ENCODE data around the gene UPP2. TPM values are rescaled to one million over a fixed set of nuclear protein-coding genes. Genes with fewer than 3 reads are reported as not detected.

Gene UPP2
- total and polyA plus RNA-seq, 4 donors, result 0.51 to 9.0 (median 1.3) TPM

- TF ChIP-seq REST (IDR thresholded peaks at IDR 0.05) (no peak), TAF1 (conservative IDR thresholded peaks at IDR 0.05) (no peak), SP1 (IDR thresholded peaks at IDR 0.05) (no peak), RXRA (IDR thresholded peaks at IDR 0.05) (no peak), GABPA (IDR thresholded peaks at IDR 0.05 in 1 of 2, conservative IDR thresholded peaks at IDR 0.05 in 1 of 2) (no peak), EGR1 (IDR thresholded peaks at IDR 0.05; ENCODE audit: low read depth in 2 of 2) (no peak)
These were observed 51.8 kb downstream of the UPP2 start (continued) for GRCh38 chr2:158153270-158154015.

- H3K4me1 ChIP-seq (ENCODE audit: control insufficient read depth in 4 of 4, insufficient read depth in 4 of 4, low read length in 3 of 4), result no peaks in the 10 kb centered on the region
- no peak overlapping the region for H3K4me3 ChIP-seq (ENCODE audit: low read depth in 1 of 3, low read length in 3 of 3)
- TF ChIP-seq ZBTB33 (IDR thresholded peaks at IDR 0.05) (no peak), REST (IDR thresholded peaks at IDR 0.05) (no peak), MAX (IDR thresholded peaks at IDR 0.05) (no peak), FOXA1 (IDR thresholded peaks at IDR 0.05) (no peak), HNF4A (conservative IDR thresholded peaks at IDR 0.05) (no peak), CTCF (IDR thresholded peaks at IDR 0.05; ENCODE audit: low read depth, low read length, missing input control) (no peak)
- no peak overlapping the region for H3K9ac ChIP-seq (ENCODE audit: low read depth in 1 of 2, low read length in 2 of 2)
- H3K27me3 ChIP-seq (ENCODE audit: control insufficient read depth in 4 of 4, insufficient read depth in 4 of 4, low read length in 3 of 4), result no peaks in the 10 kb centered on the region
- no peak for DNase-seq (ENCODE audit: low spot score)
- H3K27ac ChIP-seq (ENCODE audit: low read depth in 1 of 2, low read length in 2 of 2), result no peak overlapping the region
- H3K9me3 ChIP-seq (ENCODE audit: control insufficient read depth in 4 of 4, low read length in 3 of 4), result peaks cover 0 to 14% (median 8%) of the 10 kb centered on the region in 4 donors
- no peaks in the 10 kb centered on the region for H3K36me3 ChIP-seq (ENCODE audit: control insufficient read depth in 4 of 4, insufficient read depth in 3 of 4, low read depth in 1 of 4, low read length in 3 of 4)
These were observed 52.9 kb downstream of the UPP2 start for GRCh38 chr2:158154596-158154995.
